Stimulated activated CD8-positive, alpha-beta memory T cell treated with anti-CD3 and anti-CD28 coated beads, Interleukin-7, amount 100 ng/mL, for 4 hours (primary cell): ENCODE data around the gene IGDCC3.

ENCODE experiments used
- DNase-seq, 2 donors: peaks; one replicate each; pipeline ENCODE4 v3.0.0-alpha.2; 2020; ENCODE audit warnings: low read depth in 2 of 2

The IGDCC3 gene

DNA sequence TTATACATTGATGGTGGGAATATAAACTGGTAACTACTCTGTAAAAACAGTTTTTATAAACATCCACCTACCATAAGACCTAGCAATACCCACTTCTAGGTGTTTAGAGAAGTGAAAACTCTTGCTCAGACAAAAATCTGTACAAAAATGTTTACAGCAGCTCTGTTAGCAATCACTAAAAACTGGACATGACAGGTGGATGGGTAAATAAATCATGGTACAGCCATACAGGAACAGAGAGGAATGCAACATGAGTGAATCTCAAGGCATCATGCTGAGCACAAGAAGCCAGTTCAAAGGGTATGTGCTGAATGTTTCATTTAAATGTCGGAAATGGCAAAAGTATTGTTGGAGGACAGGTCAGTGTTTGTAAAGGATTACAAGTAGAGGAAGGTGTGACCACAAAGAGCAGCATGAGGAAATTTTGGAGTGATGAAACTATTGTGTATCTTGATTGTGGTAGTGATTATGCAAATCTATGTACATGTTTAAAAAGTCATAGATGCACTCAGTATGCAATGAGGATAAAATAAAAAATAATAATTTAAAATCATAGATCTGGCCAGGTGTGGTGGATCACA, 84.8 kb downstream of the IGDCC3 start:
- no peak for DNase-seq

DNA sequence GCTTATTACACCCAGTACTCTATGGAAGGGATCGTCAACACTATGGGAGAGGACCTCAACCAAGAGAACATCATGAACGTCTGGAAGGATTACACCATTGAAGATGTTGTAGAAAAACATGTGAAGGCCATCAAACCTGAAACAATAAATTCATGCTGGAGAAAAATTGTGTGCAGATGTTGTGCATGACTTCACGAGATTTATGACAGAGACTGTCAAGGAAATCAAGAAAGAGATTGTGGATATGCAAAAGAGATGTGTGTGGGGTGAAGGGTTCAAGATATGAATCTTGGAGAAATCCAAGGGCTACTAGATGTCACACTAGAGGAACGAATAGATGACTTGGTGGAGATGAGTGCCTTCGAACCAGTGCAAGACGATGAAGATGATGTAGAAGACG, 87.6 kb downstream of the IGDCC3 start:
- DNase-seq, result no peak

DNA sequence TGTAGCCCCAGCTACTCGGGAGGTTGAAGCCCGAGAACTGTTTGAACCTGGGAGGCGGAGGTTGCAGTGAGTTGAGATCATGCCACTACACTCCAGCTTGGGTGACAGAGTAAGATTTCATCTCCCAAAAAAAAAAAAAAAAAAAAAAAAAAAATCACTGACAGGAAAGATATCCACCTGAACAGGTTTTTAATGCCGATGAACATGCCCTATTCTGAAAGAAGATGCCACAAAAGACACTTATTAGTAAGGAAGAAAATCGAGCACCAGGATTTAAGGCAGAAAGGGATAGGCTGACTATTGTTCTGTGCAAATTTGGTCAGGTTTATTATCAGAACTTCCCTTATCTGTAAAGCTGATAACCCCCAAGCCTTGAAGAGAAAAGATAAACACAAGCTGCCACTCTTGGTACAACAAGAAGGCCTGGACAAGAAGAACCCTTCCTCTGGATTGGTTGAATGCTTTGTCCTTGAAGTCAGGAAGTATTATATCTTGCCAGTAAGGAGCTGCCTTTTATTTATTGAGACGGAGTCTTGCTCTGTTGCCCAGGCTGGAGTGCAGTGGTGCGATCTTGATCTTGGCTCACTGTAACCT, 88.4 kb downstream of the IGDCC3 start:
- DNase-seq, result no peak

DNA sequence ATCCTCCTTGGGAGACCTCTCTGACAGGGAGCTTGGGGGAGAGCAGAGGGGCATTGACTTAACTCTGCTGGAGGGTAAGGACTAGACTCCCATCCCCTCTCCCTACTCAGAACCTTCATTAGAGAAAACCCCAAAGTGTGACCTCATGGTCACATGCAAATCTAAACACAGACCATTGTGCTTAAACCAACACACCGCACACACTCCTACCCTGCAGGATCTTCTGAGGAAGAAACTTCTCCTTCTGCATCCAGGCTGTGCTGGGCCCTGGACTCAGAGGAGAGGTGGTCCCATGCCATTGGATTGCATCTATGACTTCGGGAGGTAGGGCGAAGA, 90.3 kb downstream of the IGDCC3 start:
- no peak for DNase-seq

DNA sequence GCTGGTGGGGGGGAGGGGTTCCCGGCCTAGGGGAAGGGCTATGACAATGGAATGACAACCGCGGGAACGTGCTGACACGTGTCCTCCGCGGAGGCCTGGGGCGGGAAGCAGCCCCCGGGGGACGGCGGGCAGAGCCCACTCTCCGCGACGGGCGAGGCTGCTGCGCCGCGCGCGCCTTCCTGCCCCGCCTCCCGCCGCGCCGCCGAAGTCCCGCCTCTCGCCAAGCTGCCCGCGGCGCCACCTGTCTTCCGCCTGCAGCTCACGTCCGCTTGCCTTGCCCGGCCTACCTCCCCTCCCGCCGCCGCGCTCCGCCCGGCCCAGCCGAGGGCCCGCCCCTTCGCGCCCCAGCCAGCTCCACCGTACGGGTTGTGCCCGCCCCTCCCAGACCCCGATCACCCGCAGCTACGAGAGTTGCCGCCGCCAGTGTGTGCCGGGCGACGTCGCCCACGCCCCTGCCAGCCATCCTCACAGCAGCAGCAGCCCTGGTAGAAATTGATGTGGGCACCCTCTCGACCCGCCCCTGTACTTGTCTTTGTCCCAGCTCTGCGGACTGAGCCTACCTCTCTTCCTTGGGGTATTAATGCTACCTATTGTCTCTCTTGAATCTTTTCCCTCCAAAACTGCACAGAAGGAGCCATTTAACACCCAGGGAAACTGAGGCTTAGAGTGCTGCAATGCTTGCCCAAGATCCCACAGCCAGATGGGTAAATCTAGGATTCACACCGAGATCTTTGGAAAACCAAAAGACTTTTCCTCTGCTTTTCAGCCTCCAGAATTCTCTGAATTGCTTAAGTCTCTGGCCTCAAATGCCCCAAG, 90.9 kb downstream of the IGDCC3 start, which contains the start of gene PARP16:
TSS of gene PARP16 (minus strand) at position 180 of the 816 bp plus-strand sequence. CDS start 457 bp downstream, outside the sequence.
- DNase-seq, result peak; percentile 80 to 93

DNA sequence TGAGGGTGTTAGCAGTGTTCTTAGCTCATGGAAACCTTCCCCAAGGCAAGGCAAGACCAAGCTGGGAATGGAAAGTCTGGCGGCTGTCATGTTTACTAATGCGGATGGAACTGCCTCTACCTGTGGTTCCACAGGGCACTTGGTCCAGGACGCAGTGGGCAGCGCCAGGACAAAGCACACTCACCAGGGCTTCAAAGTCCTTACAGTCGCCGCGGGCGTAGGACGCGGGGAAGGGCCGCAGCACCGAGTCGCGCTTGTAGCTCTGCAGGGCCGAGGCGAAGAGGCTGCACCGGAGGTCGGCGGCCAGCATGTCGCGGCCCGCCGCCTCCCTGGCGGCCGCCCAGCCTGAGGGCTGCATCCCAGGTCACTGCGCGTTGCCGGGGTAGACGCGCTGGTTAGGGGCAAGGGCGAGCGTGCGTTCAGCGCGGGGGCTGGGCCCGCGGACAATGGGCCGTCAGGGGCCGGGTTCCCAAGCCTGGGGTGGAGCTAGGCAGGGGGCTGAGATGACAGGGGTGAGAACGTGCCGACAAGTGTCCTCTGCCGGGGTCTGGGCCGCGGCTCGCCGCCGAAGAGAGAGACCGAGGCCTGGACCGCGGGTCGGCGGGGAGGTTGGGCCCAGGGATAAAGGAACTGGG, 91.6 kb downstream of the IGDCC3 start:
- no peak for DNase-seq

DNA sequence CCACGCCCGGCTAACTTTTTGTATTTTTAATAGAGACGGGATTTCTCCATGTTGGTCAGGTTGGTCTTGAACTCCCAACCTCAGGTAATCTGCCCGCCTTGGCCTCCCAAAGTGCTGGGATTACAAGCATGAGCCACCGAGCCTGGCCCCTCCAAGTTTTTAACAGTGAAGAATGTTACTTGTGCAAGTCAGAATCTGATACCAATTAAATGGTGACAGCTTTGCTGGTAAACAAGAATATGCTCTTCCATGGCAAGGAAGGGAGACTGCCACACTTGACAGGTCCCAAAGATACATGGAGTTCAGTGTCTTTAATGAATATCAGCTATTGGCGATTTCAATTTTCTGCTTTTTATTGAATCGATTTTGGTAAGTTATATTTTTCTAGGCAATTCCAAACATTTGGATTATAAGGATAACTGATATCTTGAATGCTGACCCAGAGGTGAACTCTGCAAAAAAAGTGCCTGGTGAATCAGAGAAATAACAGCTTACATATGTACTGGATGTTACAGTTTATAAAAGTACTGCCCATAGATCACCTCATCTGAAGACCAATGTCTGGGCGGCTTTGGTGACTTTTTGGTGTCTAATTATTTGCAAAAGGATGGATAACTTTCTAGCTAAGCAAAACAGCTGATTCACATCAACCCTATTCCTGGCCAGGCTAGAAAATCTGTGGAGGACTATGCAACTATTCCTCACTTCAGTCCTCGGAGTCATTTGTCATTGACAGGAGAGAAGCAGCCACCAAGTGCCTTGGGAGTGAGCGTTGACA, 92.3 kb downstream of the IGDCC3 start:
- DNase-seq, result no peak

DNA sequence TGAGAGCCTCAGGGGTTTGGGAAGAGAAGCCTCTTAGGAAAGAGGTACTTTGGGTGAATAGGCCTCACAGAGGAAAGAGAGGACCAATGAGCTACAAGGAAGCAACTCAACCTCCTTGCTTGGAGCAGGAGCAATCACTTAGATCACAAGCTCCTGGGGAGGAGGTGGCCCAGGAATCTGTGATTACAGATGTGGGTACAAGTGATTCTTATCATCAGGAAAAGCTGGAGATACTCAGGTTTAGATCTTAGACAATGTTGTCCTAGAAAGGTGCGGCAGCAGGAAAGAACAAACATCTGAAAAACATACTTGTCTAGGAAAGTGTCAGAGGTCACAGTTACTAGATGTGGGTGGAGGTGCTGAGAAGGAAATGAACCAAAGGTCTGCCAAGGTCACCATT, 99.3 kb downstream of the IGDCC3 start:
- DNase-seq, result no peak
